Right lobe of liver (tissue), 6 donors: Measurements from ENCODE around the gene CIB4. TPM values are rescaled to one million over a fixed set of nuclear protein-coding genes. Genes with fewer than 3 reads are reported as not detected.
A peak's percentile ranks its signal among the peaks of the same experiment; 100 is the strongest.

Source experiments
- ATAC-seq, 4 donors: fragments of 200-7000 bp; cut with Tn5 transposase; one replicate each; pipeline ENCODE4 v1.9.1; 2020; ENCODE audit warnings: mild to moderate bottlenecking in 4 of 4, moderate library complexity in 4 of 4
- DNase-seq, 3 donors: peaks; one replicate each; pipeline ENCODE4 v3.0.0-alpha.2; 2020
- H3K27ac ChIP-seq, 3 donors: fragments of 200-600 bp; one replicate each; pipeline ENCODE4 v1.8.0; 2022
- H3K27me3 ChIP-seq, 2 donors: fragments of 200-600 bp; one replicate each; pipeline ENCODE4 v1.8.0; 2022
- H3K36me3 ChIP-seq, 4 donors: fragments of 200-600 bp; sonication (generic) in 1 of 4; one replicate each; pipeline versions ENCODE4 v1.5.1 to v1.8.0; 2017 to 2022; ENCODE audit warnings: control low read depth in 1 of 4
- H3K4me1 ChIP-seq, 4 donors: fragments of 200-600 bp; sonication (generic) in 1 of 4; one replicate each; pipeline versions ENCODE4 v1.5.1 to v1.8.0; 2017 to 2022; ENCODE audit warnings: control low read depth in 1 of 4
- H3K4me3 ChIP-seq, 3 donors: fragments of 200-600 bp; one replicate each; pipeline ENCODE4 v1.8.0; 2022
- H3K9me3 ChIP-seq, 4 donors: fragments of 200-600 bp; sonication (generic) in 1 of 4; one replicate each; pipeline versions ENCODE4 v1.5.1 to v1.8.0; 2017 to 2022; ENCODE audit warnings: control low read depth in 1 of 4
- POLR2A ChIP-seq: fragments of 450-650 bp; IDR thresholded peaks from one replicate; pipeline ENCODE4 v1.6.1; 2017; ENCODE audit warnings: antibody characterized with exemption, mild to moderate bottlenecking
- WGBS: methylation state at CpG from one replicate; pipeline ENCODE4 v1.1.6; 2018; ENCODE audit warnings: low coverage, low lambda C conversion rate; ENCODE audit not compliant: insufficient coverage; ENCODE audit errors: missing lambda C conversion rate; 5-methylcytosine and 5-hydroxymethylcytosine counted together
- intact Hi-C, 2 donors: fragments of 100-400 bp; cut with DNase I; formaldehyde crosslinking; loops; one replicate each; pipeline versions ENCODE4 v1.11.2 to v1.14.1; 2022
- total RNA-seq, 6 experiments: library from RNA; depleted of rRNA in 2 of 6; stranded (reverse); fragments of >200 nt in 2 of 6; fragmentation: NEBNext Ultra II Directional in 3 of 6; extraction: Animal tissue kit (Norgen Biotek cat#: 25700) in 3 of 6; gene quantifications; one replicate each; pipeline versions ENCODE4 v1.1.0 to v1.2.4, GENCODE V29; 2016 to 2023
- TF ChIP-seq, protein P1 (sequence below), 4 donors: fragments of 200-600 bp in 3 of 4; fragments of 450-650 bp in 1 of 4; IDR thresholded peaks; one replicate each; pipeline versions ENCODE4 v1.5.1 to v1.8.0; 2016 to 2022; ENCODE audit warnings: antibody characterized with exemption in 4 of 4, mild to moderate bottlenecking in 2 of 4
- donor health status: DM: no; HTN: yes; CAD: no.
- donor health status: DM: no; HTN: no; CAD: no.
- donor health status: DM: no; HTN: no; CAD: no.
- donor health status: DM: no; HTN: yes; CAD: no.
- donor health status: DM: no; HTN: yes; CAD: no.

The CIB4 gene
- total RNA-seq, 6 experiments from 2014 or later = not detected

DNA sequence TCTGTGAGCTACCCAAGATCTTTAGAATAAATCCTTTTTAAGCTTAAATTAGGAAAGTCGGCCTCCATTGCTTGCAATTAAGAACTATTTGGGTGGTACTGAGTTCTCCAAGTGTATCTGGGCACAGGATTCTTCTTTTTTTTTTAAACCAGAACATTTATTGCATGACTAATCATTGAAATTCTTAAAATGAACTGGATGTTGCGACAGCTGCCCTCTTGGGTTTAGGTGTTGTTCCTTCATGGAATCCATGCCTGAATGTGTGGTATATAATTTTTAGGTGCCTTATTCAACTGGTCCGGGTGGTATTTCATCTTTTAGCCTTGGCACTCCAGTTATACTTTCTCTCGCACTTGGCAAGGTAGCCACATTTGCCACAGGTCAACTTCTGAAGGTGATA, 36.9 kb upstream of the CIB4 start:
- H3K4me3 ChIP-seq = no peak overlapping the region
- H3K27ac ChIP-seq = no peak overlapping the region
- ATAC-seq (no peak), DNase-seq (no peak)
- H3K9me3 ChIP-seq = no peaks in the 10 kb centered on the region
- no peaks in the 10 kb centered on the region for H3K36me3 ChIP-seq
- H3K27me3 ChIP-seq = no peaks in the 10 kb centered on the region
- WGBS = 66% methylated on average over 4 of the region's 4 CpGs
- H3K4me1 ChIP-seq = no peaks in the 10 kb centered on the region
- TF ChIP-seq, protein P1, sequence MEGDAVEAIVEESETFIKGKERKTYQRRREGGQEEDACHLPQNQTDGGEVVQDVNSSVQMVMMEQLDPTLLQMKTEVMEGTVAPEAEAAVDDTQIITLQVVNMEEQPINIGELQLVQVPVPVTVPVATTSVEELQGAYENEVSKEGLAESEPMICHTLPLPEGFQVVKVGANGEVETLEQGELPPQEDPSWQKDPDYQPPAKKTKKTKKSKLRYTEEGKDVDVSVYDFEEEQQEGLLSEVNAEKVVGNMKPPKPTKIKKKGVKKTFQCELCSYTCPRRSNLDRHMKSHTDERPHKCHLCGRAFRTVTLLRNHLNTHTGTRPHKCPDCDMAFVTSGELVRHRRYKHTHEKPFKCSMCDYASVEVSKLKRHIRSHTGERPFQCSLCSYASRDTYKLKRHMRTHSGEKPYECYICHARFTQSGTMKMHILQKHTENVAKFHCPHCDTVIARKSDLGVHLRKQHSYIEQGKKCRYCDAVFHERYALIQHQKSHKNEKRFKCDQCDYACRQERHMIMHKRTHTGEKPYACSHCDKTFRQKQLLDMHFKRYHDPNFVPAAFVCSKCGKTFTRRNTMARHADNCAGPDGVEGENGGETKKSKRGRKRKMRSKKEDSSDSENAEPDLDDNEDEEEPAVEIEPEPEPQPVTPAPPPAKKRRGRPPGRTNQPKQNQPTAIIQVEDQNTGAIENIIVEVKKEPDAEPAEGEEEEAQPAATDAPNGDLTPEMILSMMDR (IDR thresholded peaks at IDR 0.05) = no peak
- TF ChIP-seq POLR2A = no peak
- intact Hi-C loops = no loop called here

DNA sequence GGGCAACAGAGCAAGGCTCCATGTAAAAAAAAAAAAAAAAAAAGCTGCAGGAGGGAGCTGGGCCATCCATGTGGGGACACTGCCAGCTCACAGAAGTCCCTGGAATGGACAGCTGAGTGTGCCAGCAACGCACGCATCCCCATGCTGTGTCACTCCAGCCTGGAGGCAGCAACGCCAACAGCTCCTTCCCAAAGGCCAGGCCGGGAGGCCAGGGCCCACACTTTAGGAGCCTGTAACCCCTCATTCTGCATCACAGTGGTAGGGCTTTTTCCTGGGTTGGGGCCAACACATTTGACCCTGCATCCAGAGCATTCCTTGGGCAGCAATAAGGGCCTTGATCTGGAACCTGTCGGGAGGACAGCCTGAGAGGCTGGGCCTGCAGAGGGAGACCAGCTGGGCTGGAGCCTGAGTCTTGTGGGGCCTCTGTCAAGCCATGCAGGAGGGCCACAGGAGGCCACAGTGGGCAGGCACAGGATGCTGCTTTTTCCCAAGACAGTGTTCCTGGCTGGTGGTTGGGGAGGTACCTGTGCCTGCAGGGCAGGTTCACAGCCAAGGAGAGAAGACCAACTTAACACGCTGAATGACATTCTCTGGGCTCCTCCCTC, 34.6 kb upstream of the CIB4 start:
- H3K27ac ChIP-seq = no peak overlapping the region
- H3K9me3 ChIP-seq = no peaks in the 10 kb centered on the region
- no peaks in the 10 kb centered on the region for H3K4me1 ChIP-seq
- ATAC-seq = no peak
- DNase-seq = peak in 1 of 3 donors; percentile 26
- no peak overlapping the region for H3K4me3 ChIP-seq
- no peaks in the 10 kb centered on the region for H3K27me3 ChIP-seq
- intact Hi-C loops = no loop called here
- WGBS = 58% methylated on average over 2 of the region's 6 CpGs
- no peak for TF ChIP-seq POLR2A
- TF ChIP-seq, protein P1 (IDR thresholded peaks at IDR 0.05) = no peak
- no peaks in the 10 kb centered on the region for H3K36me3 ChIP-seq

DNA sequence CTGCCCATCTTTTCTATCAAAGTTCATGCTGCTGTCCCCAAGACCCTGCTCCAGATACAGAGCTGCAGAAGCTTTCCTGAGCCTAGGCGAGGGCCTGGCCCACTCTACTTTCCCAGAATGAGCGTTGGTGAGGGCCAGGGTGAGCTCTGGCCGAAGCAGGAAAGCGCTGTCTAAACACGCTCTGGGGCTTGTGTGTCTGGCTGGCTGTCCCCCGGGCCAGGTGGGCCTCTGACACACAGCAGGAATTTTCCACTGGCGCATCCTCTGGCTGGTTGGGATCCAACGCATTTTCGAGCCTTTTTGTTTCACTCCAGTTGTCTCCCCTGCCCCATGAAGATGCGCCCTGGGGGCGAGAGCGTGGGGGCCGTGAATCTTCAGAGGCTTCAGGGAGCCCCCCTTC, 33.6 kb upstream of the CIB4 start:
- Histone ChIP-seq H3K9me3 (no peaks in the 10 kb centered on the region), H3K36me3 (no peaks in the 10 kb centered on the region), H3K4me1 (no peaks in the 10 kb centered on the region), H3K27ac (no peak overlapping the region), H3K4me3 (no peak overlapping the region), H3K27me3 (no peaks in the 10 kb centered on the region)
- WGBS = 60% methylated on average over 1 of the region's 13 CpGs
- ATAC-seq = no peak
- TF ChIP-seq POLR2A = no peak
- TF ChIP-seq, protein P1 (IDR thresholded peaks at IDR 0.05) = no peak
- intact Hi-C loops = no loop called here
- peak in 1 of 3 donors; percentile 13 for DNase-seq

DNA sequence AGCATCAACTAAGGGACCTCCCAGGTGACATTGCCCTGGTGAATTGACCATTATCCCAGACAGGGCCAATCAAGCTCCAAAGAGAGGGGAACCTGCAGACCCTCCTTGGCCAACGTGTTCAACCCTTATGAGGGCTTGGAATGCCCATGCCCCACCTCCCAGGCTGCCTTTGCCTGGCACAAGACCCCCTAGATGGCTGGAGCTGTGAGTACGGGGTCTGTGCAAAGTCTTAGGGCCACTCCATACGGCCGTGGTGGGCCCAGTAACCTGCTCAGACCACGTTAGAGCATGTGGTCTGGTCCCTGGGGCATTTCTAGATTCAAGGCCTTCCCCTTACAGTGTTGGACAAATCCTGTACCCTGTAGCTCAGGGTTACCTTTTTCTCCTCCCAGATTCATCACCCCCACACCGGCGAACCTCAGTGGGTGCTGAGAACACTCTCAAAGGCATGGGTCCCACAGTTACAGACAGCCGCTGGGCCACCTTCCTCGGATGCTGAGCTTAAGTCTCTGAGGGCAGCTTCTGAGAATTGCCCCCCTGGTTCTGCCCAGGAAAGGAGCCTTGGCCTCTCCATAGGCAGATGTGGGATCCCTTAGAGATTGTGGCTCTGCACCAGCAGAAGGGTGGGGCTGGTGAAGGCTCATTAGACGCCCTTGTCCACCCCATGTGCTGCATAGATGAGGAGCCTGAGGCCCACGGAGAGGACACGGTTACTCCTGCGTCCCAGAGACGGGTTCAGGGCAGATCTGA, 33.0 kb upstream of the CIB4 start:
- Histone ChIP-seq H3K27me3 (no peaks in the 10 kb centered on the region), H3K27ac (no peak overlapping the region), H3K36me3 (no peaks in the 10 kb centered on the region), H3K9me3 (no peaks in the 10 kb centered on the region), H3K4me1 (no peaks in the 10 kb centered on the region), H3K4me3 (no peak overlapping the region)
- peak in 1 of 3 donors; percentile 22 for DNase-seq
- WGBS = 20% methylated on average over 2 of the region's 14 CpGs
- intact Hi-C loops = no loop called here
- peak in 1 of 4 donors; percentile 13 for ATAC-seq
- no peak for TF ChIP-seq POLR2A
- TF ChIP-seq, protein P1 (IDR thresholded peaks at IDR 0.05) = no peak
